Stimulated activated CD4-positive, alpha-beta T cell treated with anti-CD3 and anti-CD28 coated beads, Interleukin-1b, Interleukin-23, amount 100 ng/mL, for 48 hours (primary cell): ENCODE measurements around the gene ORC5.

Source experiments
- DNase-seq: peaks from one replicate; pipeline ENCODE4 v3.0.0-alpha.2; 2020

The ORC5 gene

DNA sequence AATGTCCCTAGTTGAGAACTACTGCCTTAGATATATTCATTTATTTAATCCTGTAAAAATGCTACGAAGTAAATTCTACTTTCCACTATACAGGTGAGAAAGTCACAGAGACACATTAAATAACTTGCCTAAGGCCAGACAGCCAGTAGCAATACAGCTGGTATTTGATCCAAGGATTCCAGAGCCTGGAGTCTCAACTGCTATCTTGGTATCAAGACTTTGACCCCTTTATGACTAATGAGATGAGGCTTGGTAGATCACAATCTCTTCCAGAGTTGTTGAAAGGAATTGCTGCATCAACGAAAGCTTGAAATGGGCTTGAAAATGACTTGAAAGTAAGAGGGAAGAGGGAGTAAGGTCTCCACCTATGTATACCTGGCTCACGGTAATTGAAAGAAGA is 83.3 kb downstream of the ORC5 start:
- DNase-seq = no peak

DNA sequence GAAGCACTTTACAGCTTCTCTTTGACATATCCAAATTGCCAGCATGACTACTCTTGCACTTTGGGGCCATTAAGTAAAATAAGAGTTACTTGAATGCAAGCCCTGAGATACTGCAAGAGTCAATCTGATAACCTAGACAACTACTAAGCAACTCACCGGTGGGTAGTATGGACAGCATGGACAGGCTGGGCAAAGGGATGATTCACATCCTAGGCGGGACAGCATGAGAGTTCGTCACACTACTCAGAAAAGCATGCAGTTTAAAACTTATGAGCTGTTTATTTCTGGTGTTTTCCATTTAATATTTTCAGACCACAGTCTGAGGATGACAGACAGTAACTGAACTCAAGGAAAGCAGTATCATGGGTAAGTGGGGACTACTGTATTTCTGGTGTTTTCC is 84.0 kb downstream of the ORC5 start:
- DNase-seq = no peak

DNA sequence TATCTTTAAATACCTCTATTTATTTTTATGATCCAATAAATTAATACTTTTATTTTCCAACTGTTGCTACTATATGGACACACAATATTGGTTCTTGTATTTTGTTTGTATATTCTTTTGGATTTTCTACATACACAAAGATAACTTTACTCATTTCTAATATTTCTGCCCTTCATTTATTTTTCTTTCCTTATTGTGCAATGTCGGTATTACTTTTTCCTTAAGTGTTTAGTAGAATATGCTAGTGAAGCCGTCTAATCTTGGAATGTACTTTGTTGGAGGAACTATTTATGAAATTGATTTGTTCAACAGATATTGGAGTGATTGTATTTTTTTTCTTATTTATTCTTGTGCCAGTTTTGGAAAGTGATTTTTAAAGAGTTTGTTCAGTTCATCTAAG is 94.0 kb downstream of the ORC5 start:
- DNase-seq = no peak

DNA sequence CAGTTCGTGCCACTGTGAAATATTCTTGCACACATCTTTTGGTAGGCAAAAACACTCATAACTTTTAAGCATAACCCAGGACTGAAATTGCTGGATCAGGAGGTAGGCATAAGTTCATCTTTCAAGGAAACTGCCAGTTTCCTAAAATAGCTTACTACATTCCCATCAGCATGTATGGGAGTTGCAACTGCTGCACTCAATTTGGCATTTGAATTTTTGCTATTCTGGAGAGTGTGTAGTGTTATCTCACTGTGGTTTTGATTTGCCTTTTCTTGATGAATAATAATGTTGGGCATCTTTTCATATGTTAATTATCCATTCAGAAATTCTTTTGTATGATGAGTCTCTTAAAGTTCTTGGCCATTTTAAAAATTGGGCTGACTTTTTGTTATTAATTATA is 95.2 kb downstream of the ORC5 start:
- DNase-seq = no peak

DNA sequence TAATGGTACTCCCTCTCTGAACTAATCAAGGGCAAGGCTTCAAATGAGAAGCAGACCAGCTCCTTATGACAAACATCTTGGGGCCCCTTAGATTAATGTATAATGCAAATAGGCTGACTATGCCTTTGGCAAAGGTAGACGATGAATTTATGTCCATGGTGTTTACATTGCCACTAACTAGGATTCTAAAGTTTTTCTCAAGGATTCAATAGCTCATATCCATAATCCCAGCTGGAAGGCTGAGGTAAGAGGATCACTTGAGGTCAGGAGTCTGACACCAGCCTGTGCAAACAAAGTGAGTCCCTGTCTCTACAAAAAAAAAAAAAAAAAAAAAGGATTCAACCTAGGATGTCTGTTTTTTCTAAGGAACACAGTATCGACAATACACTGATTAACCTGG is 96.5 kb downstream of the ORC5 start:
- DNase-seq = no peak

DNA sequence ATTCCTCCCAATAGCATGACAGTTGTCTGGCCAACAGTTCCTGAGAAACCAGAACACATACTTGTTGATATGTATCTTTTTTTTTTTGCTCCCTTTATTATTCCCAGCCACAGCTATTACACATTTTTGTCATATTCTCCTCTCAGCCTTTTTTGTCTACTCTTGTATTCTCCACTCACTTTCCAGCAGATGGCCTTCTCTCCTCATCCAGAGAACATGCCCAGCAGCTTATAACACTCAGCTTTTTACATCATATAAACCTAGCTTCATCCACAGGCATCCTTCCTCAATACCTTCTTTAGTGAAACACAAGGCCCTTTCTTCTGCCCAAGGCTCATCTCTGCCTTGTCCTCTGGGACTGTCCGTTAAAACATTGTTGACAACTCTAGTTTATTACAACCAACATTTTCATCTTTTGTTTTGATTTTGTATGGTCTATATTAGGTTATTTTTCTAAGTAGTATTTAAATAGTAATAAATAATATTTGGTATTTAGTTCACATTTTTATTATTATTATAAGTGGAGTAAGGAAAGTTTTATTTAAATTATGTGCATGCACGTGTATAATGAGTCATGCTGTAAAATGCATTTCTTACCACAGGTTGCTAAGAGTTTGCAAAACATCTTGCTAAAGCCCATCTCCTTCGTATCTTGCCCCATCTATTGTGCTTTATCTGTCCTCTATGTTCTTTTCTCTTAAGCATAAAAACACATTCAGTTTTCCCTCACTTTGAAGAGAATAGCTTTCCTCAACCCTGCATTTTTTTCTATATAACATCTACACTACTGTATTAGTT is 101.5 kb downstream of the ORC5 start:
- no peak for DNase-seq

DNA sequence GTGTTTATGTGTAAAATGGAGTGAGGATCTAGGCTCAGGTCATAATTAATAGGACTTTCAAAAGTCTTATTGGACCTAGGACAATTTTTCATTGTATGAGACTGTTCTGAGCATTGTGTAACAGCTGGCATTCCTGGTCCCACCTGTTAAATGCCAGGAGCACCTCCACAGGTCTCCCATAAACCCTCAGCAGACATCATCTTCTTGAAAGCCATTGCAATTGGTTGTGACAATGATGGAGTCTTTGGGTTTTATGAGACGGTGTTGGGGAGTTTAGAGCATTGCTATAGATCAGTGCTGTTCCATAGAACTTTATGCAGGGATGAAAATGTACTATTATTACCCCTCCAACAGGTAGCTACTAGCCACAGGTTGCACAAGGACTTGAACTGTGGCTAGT is 108.9 kb downstream of the ORC5 start:
- no peak for DNase-seq

DNA sequence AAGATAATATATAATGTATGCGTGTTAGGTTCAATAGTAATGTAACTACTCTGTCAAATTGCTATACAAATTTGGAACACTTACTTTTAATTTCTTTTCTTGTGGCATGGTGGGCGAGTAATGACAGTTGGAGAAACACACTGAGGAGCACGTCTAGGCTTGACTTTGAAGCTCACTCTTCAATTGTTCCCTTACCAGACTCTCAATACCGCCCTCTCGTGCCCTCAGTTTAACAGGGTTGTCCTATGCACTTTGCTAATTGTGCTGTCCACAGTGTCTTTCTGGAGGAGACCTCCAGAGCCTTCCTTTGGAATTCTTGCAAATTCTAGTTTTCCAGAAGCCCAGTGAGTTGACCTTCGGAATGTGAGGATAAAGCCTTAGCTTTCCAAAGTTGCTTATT is 111.1 kb downstream of the ORC5 start:
- DNase-seq = no peak

DNA sequence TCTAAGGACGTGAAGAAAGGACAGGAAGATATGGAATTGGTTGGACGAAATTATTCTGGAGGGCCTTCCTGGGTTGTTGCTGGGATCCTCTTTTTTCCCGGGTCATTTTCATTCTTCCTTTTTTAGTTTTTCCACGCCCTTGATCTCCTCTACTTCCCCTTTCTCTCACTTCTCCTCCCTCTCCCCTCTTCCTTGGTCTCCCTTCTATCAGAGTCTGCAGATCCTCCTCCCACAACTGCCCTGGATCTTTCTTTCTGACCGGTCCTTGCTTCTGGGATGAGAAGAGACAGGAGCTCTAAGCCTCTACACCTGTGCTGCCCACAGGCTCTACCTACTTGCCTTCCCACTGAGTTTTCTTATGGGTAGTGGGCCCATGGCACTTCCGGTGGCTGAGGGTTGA is 114.7 kb downstream of the ORC5 start:
- DNase-seq = no peak

DNA sequence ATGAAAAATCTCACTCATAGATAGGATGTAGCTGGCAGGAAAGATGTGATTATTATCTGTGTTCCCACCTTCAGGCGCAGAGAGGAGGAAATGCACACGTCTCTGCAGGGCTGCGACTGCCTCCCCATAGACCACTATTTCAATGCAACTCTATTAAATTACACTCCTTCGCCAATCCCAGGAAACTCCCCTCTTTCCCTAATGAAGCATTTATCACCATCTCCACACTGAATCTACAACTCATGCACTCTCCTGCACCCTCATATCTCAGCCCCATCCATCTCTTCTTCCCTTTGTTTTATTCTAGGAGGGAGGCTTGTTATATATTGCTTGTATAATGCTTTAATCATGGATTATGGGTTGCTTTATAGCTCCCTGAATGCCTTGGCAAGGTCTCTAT is 116.6 kb downstream of the ORC5 start:
- no peak for DNase-seq

DNA sequence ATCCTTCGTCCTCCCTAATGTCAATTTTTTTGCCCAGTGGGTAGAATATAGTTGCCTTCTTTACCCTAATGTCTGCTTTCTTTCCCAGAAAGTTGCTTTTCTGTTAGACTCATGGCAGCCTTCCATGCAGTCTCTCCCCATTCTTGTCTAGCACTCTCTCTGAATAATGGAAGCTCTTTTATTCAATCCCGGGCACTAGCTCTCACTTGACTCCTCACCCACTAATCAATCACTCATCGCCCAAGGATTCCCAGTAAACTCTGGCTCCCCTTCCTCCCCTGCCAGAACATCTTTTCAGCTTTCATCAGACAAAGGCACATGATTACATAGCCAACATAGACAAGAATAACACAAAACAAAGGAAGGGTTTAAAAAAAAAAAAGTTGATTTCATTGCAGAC is 118.2 kb downstream of the ORC5 start:
- DNase-seq = no peak

DNA sequence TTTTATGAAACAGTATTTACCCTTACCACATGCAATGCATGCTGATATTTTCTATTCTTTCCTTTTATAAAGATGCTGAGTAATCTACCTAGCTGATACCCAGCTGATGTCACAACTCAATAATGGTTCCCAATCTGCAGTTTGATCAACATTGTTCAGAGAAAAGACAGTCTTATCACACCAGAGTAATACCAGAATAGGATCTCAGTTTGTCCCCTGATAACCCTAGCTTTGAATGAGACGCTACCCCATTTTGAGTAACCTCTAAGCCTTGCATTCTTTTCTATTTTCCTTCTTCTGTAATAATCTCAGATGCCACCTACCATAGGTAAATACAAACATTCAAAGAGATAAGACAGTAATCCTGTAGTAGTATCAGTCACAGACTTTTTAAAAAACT is 118.8 kb downstream of the ORC5 start:
- DNase-seq = no peak
